Motor neuron (in vitro differentiated cells): ENCODE data around the gene EDIL3. TPM values are rescaled to one million over a fixed set of nuclear protein-coding genes. Genes with fewer than 3 reads are reported as not detected.

Source experiments
- ATAC-seq, 8 experiments: fragments of 200-7000 bp; cut with Tn5 transposase; replicated peaks in 6 of 8; 2 replicates each; pipeline ENCODE4 v1.8.0; 2021; ENCODE audit warnings: mild to moderate bottlenecking in 8 of 8, moderate library complexity in 8 of 8
- H3K27ac ChIP-seq, 2 donors: fragments of 250-450 bp; sonication (Bioruptor Pico); 2 replicates each; pipeline ENCODE4 v1.9.0; 2021; ENCODE audit warnings: antibody characterized with exemption in 2 of 2, mild to moderate bottlenecking in 2 of 2, moderate library complexity in 1 of 2
- H3K4me1 ChIP-seq, 2 donors: fragments of 250-450 bp; sonication (Bioruptor Pico); replicated peaks in 1 of 2; 2 replicates each; pipeline ENCODE4 v1.6.1; 2021; ENCODE audit warnings: antibody characterized with exemption in 2 of 2, mild to moderate bottlenecking in 2 of 2, moderate library complexity in 1 of 2
- H3K4me3 ChIP-seq, 5 donors: fragments of 250-450 bp; sonication (Bioruptor Pico); 2 replicates each; pipeline ENCODE4 v1.9.0; 2021; ENCODE audit warnings: antibody characterized with exemption in 5 of 5, mild to moderate bottlenecking in 5 of 5, moderate library complexity in 4 of 5
- WGBS, 10 experiments: fragments of 450-650 bp; shearing (Covaris generic); methylation state at CpG; one replicate each; pipeline ENCODE4 v1.0.0; 2022; 5-methylcytosine and 5-hydroxymethylcytosine counted together
- in situ Hi-C, 9 experiments: fragments of 400-800 bp; cut with MboI; loops; one replicate each; pipeline ENCODE4 v1.15.0; 2021; ENCODE audit warnings: low sequenced_read_pairs in 9 of 9, low pct_unique_long_range_greater_than_20kb in 2 of 9; ENCODE audit not compliant: unreplicated experiment in 9 of 9
- total RNA-seq, 8 experiments: library from RNA; unstranded; fragments of 300-600 nt; gene quantifications; 2 replicates each; pipeline versions ENCODE4 v1.2.3 to v1.2.4, GENCODE V29; 2022

Gene EDIL3
- total RNA-seq, 8 experiments from 2014 or later = 1.4 to 123 (median 47.1) TPM

- WGBS, 10 experiments = 9 to 93% (median 42%) methylated on average over 2 of the region's 2 CpGs
- H3K27ac ChIP-seq = no peak overlapping the region
Observed at GRCh38 chr5:84385705-84386104, 1.0 kb upstream of the EDIL3 start.

GRCh38 chr5:84383816-84384603 is 670 bp downstream of the EDIL3 start:
- in situ Hi-C loops = no loop called here
- 0 to 7% (median 0%) methylated on average over 2 to 16 of the region's 73 CpGs; no CpG with 5 or more reads in 5 of the 10 experiments for WGBS, 10 experiments
- ATAC-seq = peak; percentile 35 to 54 (median 48)
- H3K4me1 ChIP-seq = peaks cover 0 to 4% of the 10 kb centered on the region in 2 donors
- H3K4me3 ChIP-seq = peak overlapping the region; percentile 66 to 96 (median 84)
- H3K27ac ChIP-seq = peak overlapping the region; percentile 45 to 60

More at GRCh38 chr5:84385705-84386104, 1.0 kb upstream of the EDIL3 start:
- H3K4me3 ChIP-seq = peak overlapping the region in 4 of 5 donors; percentile 67 to 96 (median 86)
- no peak for ATAC-seq
- peaks cover 0 to 4% of the 10 kb centered on the region in 2 donors for H3K4me1 ChIP-seq
- in situ Hi-C loops = no loop called here

GRCh38 chr5:84383296-84383815 is 1.3 kb downstream of the EDIL3 start:
- ATAC-seq = peak in 5 of 8 experiments; percentile 0 to 9 (median 5)
- in situ Hi-C loops = no loop called here
- 0 to 19% (median 5%) methylated on average over 2 to 15 of the region's 26 CpGs; no CpG with 5 or more reads in 1 of the 10 experiments for WGBS, 10 experiments
- Histone ChIP-seq H3K27ac (peak overlapping the region in 1 of 2 donors; percentile 39), H3K4me3 (peak overlapping the region; percentile 66 to 96 (median 84)), H3K4me1 (peaks cover 0 to 4% of the 10 kb centered on the region in 2 donors)

GRCh38 chr5:84382363-84383295 is 2.1 kb downstream of the EDIL3 start:
- 0 to 6% (median 1%) methylated on average over 1 to 29 of the region's 45 CpGs; no CpG with 5 or more reads in 2 of the 10 experiments for WGBS, 10 experiments
- peak; percentile 38 to 62 (median 58) for ATAC-seq
- in situ Hi-C loops = no loop called here
- H3K27ac ChIP-seq = peak overlapping the region; percentile 39 to 68
- peaks cover 0 to 4% of the 10 kb centered on the region in 2 donors for H3K4me1 ChIP-seq
- H3K4me3 ChIP-seq = peak overlapping the region; percentile 66 to 96 (median 84)

GRCh38 chr5:84381502-84382362 is 2.9 kb downstream of the EDIL3 start:
- peaks cover 0 to 4% of the 10 kb centered on the region in 2 donors for H3K4me1 ChIP-seq
- peak overlapping the region; percentile 66 to 96 (median 84) for H3K4me3 ChIP-seq
- H3K27ac ChIP-seq = peak overlapping the region; percentile 39 to 68
- WGBS, 10 experiments = 0 to 54% (median 8%) methylated on average over 3 to 12 of the region's 14 CpGs
- in situ Hi-C loops = no loop called here
- ATAC-seq = peak in 1 of 8 experiments; percentile 0

GRCh38 chr5:84379749-84380148 is 4.9 kb downstream of the EDIL3 start:
- in situ Hi-C loops = no loop called here
- no peak for ATAC-seq
- H3K27ac ChIP-seq = no peak overlapping the region

GRCh38 chr5:84378961-84379360 is 5.7 kb downstream of the EDIL3 start:
- in situ Hi-C loops = no loop called here
- 10 to 100% (median 66%) methylated on average over 1 to 2 of the region's 2 CpGs; no CpG with 5 or more reads in 1 of the 10 experiments for WGBS, 10 experiments

More at GRCh38 chr5:84379749-84380148, 4.9 kb downstream of the EDIL3 start:
- no peak overlapping the region for H3K4me3 ChIP-seq
- H3K4me1 ChIP-seq = peaks cover 0 to 4% of the 10 kb centered on the region in 2 donors
- 36 to 100% (median 62%) methylated on average over 1 to 2 of the region's 2 CpGs for WGBS, 10 experiments

GRCh38 chr5:84378420-84378819 is 6.3 kb downstream of the EDIL3 start:
- H3K4me3 ChIP-seq = no peak overlapping the region
- 0 to 100% (median 67%) methylated on average over 1 of the region's 1 CpG; no CpG with 5 or more reads in 5 of the 10 experiments for WGBS, 10 experiments
- no peak overlapping the region for H3K27ac ChIP-seq
- peaks cover 0 to 4% of the 10 kb centered on the region in 2 donors for H3K4me1 ChIP-seq
- ATAC-seq = no peak
- in situ Hi-C loops = no loop called here

More at GRCh38 chr5:84378961-84379360, 5.7 kb downstream of the EDIL3 start:
- Histone ChIP-seq H3K4me1 (peaks cover 0 to 4% of the 10 kb centered on the region in 2 donors), H3K27ac (no peak overlapping the region), H3K4me3 (no peak overlapping the region)
- ATAC-seq = no peak

- in situ Hi-C loops = no loop called here
- H3K4me3 ChIP-seq = no peak overlapping the region
- ATAC-seq = no peak
- peaks cover 0 to 4% of the 10 kb centered on the region in 2 donors for H3K4me1 ChIP-seq
- H3K27ac ChIP-seq = no peak overlapping the region
- WGBS, 10 experiments = 82 to 100% (median 94%) methylated on average over 1 of the region's 1 CpG; no CpG with 5 or more reads in 4 of the 10 experiments
Observed at GRCh38 chr5:84376346-84376745, 8.3 kb downstream of the EDIL3 start.

- Histone ChIP-seq H3K4me3 (no peak overlapping the region), H3K27ac (no peak overlapping the region), H3K4me1 (no peaks in the 10 kb centered on the region)
- WGBS, 10 experiments = 0 to 100% (median 77%) methylated on average over 1 to 4 of the region's 4 CpGs; no CpG with 5 or more reads in 1 of the 10 experiments
- in situ Hi-C loops = no loop called here
- no peak for ATAC-seq
Observed at GRCh38 chr5:84374568-84374967, 10.1 kb downstream of the EDIL3 start.

- H3K4me1 ChIP-seq = no peaks in the 10 kb centered on the region
- H3K4me3 ChIP-seq = no peak overlapping the region
- ATAC-seq = no peak
- in situ Hi-C loops = no loop called here
- H3K27ac ChIP-seq = no peak overlapping the region
- 6 to 100% (median 83%) methylated on average over 1 to 2 of the region's 2 CpGs for WGBS, 10 experiments
Observed at GRCh38 chr5:84373506-84373905, 11.2 kb downstream of the EDIL3 start.
